Tibial artery (tissue), 4 donors: ENCODE results near the gene FAM168B.

Experiments used
- DNase-seq, 2 donors: peaks; one replicate each; pipeline ENCODE4 v3.0.0-alpha.2; 2019
- H3K27ac ChIP-seq, 2 donors: fragments of 200-600 bp; sonication (generic) in 1 of 2; 1 replicate in 1 of 2; 2 replicates in 1 of 2; pipeline ENCODE4 v1.5.1; 2018 to 2019; ENCODE audit warnings: mild to moderate bottlenecking in 1 of 2
- H3K27me3 ChIP-seq, 2 donors: fragments of 200-600 bp; sonication (generic) in 1 of 2; one replicate each; pipeline versions ENCODE4 v1.5.1 to v1.6.0; 2016 to 2019
- H3K36me3 ChIP-seq, 3 donors: fragments of 200-600 bp; sonication (generic) in 2 of 3; one replicate each; pipeline ENCODE4 v1.5.1; 2016 to 2019; ENCODE audit warnings: mild to moderate bottlenecking in 2 of 3
- H3K4me1 ChIP-seq, 4 donors: fragments of 200-600 bp; sonication (generic) in 2 of 4; 1 replicate in 3 of 4; 2 replicates in 1 of 4; pipeline ENCODE4 v1.5.1; 2016 to 2019
- H3K4me3 ChIP-seq, 2 donors: fragments of 200-600 bp; sonication (generic) in 1 of 2; 1 replicate in 1 of 2; 2 replicates in 1 of 2; pipeline ENCODE4 v1.5.1; 2018 to 2019; ENCODE audit warnings: mild to moderate bottlenecking in 2 of 2
- H3K9me3 ChIP-seq, 3 donors: fragments of 200-600 bp; sonication (generic) in 1 of 3; one replicate each; pipeline ENCODE4 v1.5.1; 2016 to 2019
- intact Hi-C: fragments of 100-400 bp; cut with DNase I; formaldehyde crosslinking; loops from one replicate; pipeline ENCODE4 v1.15.0; 2023; ENCODE audit warnings: low total_unique reads
- TF ChIP-seq, protein P1 (sequence below), 2 experiments: fragments of 200-600 bp in 1 of 2; fragments of 450-650 bp in 1 of 2; IDR thresholded peaks; one replicate each; pipeline ENCODE4 v1.5.1; 2017 to 2019; ENCODE audit warnings: antibody characterized with exemption in 2 of 2, mild to moderate bottlenecking in 1 of 2, moderate library complexity in 1 of 2

The FAM168B gene

GRCh38 chr2:131023758-131024157 lies 69.5 kb downstream of the FAM168B start:
- no peak for DNase-seq
- intact Hi-C loops = no loop called here
- no peaks in the 10 kb centered on the region for H3K36me3 ChIP-seq

GRCh38 chr2:131022731-131023130 lies 70.5 kb downstream of the FAM168B start:
- Histone ChIP-seq H3K9me3 (peaks cover 0 to 2% (median 0%) of the 10 kb centered on the region in 3 donors), H3K4me1 (no peaks in the 10 kb centered on the region), H3K27me3 (no peaks in the 10 kb centered on the region), H3K27ac (no peak overlapping the region), H3K36me3 (no peaks in the 10 kb centered on the region), H3K4me3 (no peak overlapping the region)
- intact Hi-C loops = no loop called here
- no peak for DNase-seq
- TF ChIP-seq, protein P1, sequence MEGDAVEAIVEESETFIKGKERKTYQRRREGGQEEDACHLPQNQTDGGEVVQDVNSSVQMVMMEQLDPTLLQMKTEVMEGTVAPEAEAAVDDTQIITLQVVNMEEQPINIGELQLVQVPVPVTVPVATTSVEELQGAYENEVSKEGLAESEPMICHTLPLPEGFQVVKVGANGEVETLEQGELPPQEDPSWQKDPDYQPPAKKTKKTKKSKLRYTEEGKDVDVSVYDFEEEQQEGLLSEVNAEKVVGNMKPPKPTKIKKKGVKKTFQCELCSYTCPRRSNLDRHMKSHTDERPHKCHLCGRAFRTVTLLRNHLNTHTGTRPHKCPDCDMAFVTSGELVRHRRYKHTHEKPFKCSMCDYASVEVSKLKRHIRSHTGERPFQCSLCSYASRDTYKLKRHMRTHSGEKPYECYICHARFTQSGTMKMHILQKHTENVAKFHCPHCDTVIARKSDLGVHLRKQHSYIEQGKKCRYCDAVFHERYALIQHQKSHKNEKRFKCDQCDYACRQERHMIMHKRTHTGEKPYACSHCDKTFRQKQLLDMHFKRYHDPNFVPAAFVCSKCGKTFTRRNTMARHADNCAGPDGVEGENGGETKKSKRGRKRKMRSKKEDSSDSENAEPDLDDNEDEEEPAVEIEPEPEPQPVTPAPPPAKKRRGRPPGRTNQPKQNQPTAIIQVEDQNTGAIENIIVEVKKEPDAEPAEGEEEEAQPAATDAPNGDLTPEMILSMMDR (IDR thresholded peaks at IDR 0.05) = no peak

More at GRCh38 chr2:131023758-131024157, 69.5 kb downstream of the FAM168B start:
- Histone ChIP-seq H3K4me3 (no peak overlapping the region), H3K9me3 (peaks cover 0 to 7% (median 0%) of the 10 kb centered on the region in 3 donors), H3K27ac (no peak overlapping the region), H3K27me3 (peaks cover 0 to 2% of the 10 kb centered on the region in 2 donors), H3K4me1 (no peaks in the 10 kb centered on the region)
- TF ChIP-seq, protein P1 (IDR thresholded peaks at IDR 0.05) = no peak

- intact Hi-C loops = no loop called here
- H3K9me3 ChIP-seq = no peaks in the 10 kb centered on the region
- no peaks in the 10 kb centered on the region for H3K36me3 ChIP-seq
- no peaks in the 10 kb centered on the region for H3K4me1 ChIP-seq
- peaks cover 0 to 3% of the 10 kb centered on the region in 2 donors for H3K27me3 ChIP-seq
- TF ChIP-seq, protein P1 (IDR thresholded peaks at IDR 0.05) = no peak
- no peak overlapping the region for H3K4me3 ChIP-seq
- no peak for DNase-seq
- no peak overlapping the region for H3K27ac ChIP-seq
Observed at GRCh38 chr2:131016826-131017741, 76.2 kb downstream of the FAM168B start.

GRCh38 chr2:131015764-131016163 lies 77.5 kb downstream of the FAM168B start:
- Histone ChIP-seq H3K27ac (no peak overlapping the region), H3K4me3 (no peak overlapping the region), H3K9me3 (no peaks in the 10 kb centered on the region), H3K27me3 (peaks cover 0 to 9% of the 10 kb centered on the region in 2 donors), H3K4me1 (no peaks in the 10 kb centered on the region), H3K36me3 (no peaks in the 10 kb centered on the region)
- TF ChIP-seq, protein P1 (IDR thresholded peaks at IDR 0.05) = no peak
- intact Hi-C loops = no loop called here
- no peak for DNase-seq

GRCh38 chr2:131014141-131014540 lies 79.1 kb downstream of the FAM168B start:
- intact Hi-C loops = no loop called here
- no peak overlapping the region for H3K4me3 ChIP-seq
- no peaks in the 10 kb centered on the region for H3K4me1 ChIP-seq
- no peaks in the 10 kb centered on the region for H3K9me3 ChIP-seq
- no peak overlapping the region for H3K27ac ChIP-seq
- H3K27me3 ChIP-seq = peaks cover 0 to 9% of the 10 kb centered on the region in 2 donors
- H3K36me3 ChIP-seq = no peaks in the 10 kb centered on the region
- TF ChIP-seq, protein P1 (IDR thresholded peaks at IDR 0.05) = no peak
- no peak for DNase-seq
